ENCODE measurements around the gene KRTAP2-4. TPM values are rescaled to one million over a fixed set of nuclear protein-coding genes. Genes with fewer than 3 reads are reported as not detected.
"Not testable (repeated sequence)": the region's sequence is repeated elsewhere in the genome, so short reads cannot be mapped to it uniquely, and the experiment has no call there.

The KRTAP2-4 gene
- total and polyA plus RNA-seq, 8 donors = not detected

DNA sequence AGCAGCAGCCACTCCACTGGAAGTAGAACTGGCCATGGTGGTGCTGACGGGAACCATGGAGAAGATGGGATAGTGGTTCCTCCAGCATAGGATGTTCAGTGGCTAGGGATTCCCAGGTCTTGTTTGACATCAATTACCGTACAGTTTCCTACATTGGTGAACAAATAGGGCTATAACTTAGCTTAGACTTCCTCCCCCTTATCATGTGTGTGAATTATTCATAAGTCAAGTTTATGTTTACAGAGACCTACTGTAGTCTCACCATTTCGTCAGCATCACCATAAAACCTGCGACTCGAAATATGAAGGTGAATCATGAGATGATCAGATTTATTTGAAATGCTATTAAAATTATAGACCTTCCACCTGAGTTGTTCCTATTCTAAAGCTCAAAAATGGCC is 6.9 kb downstream of the KRTAP2-4 start:
- Histone ChIP-seq H3K4me3 (no peak overlapping the region), H3K9me3 (no peaks in the 10 kb centered on the region), H3K4me1 (no peaks in the 10 kb centered on the region), H3K27me3 (peaks cover 0 to 30% of the 10 kb centered on the region in 2 donors), H3K36me3 (no peaks in the 10 kb centered on the region), H3K27ac (no peak overlapping the region)
- ATAC-seq (no peak), DNase-seq (no peak)
- TF ChIP-seq, protein P1, sequence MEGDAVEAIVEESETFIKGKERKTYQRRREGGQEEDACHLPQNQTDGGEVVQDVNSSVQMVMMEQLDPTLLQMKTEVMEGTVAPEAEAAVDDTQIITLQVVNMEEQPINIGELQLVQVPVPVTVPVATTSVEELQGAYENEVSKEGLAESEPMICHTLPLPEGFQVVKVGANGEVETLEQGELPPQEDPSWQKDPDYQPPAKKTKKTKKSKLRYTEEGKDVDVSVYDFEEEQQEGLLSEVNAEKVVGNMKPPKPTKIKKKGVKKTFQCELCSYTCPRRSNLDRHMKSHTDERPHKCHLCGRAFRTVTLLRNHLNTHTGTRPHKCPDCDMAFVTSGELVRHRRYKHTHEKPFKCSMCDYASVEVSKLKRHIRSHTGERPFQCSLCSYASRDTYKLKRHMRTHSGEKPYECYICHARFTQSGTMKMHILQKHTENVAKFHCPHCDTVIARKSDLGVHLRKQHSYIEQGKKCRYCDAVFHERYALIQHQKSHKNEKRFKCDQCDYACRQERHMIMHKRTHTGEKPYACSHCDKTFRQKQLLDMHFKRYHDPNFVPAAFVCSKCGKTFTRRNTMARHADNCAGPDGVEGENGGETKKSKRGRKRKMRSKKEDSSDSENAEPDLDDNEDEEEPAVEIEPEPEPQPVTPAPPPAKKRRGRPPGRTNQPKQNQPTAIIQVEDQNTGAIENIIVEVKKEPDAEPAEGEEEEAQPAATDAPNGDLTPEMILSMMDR (IDR thresholded peaks at IDR 0.05) = no peak
- intact Hi-C loops (cut with DNase I) = no loop called here

DNA sequence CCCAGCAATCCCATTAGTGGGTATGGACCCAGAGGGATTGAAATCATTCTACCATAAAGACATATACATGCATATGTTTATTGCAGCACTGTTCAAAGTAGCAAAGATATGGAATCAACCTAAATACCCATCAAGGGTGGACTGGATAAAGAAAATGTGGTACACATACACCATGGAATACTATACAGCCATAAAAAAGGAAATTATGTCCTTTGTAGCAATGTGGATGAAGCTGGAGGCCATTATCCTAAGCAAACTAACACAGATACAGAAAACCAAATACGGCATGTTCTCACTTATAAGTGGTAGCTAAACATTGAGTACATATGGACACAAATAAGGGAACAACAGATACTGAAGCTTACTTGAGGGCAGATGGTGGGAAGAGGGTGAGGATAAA is 8.1 kb downstream of the KRTAP2-4 start:
- H3K27ac ChIP-seq = no peak overlapping the region
- no peaks in the 10 kb centered on the region for H3K36me3 ChIP-seq
- peaks cover 0 to 30% of the 10 kb centered on the region in 2 donors for H3K27me3 ChIP-seq
- TF ChIP-seq, protein P1 (IDR thresholded peaks at IDR 0.05) = no peak
- H3K4me3 ChIP-seq = no peak overlapping the region
- intact Hi-C loops (cut with DNase I) = no loop called here
- no peaks in the 10 kb centered on the region for H3K4me1 ChIP-seq
- H3K9me3 ChIP-seq = no peaks in the 10 kb centered on the region
- no peak for DNase-seq
- ATAC-seq = no peak

DNA sequence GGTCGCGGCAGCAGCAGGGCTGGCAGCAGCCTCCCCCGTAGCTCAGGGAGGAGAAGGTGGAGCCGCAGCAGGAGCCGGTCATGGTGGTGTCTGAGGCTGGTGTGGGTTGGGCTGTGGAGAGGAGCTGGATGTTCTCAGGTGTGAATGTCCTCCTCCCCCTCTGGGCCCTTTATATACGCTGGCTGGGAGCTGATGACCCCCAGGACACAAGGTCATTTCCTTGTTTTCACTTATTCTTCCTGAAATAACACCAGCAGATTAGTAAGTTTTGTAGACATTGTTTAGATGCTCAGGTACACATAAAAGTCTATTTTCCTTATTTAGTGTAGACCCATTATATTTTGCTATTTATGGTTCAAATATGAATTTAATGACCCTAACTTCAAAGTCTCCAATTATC is 10.5 kb downstream of the KRTAP2-4 start, which contains the start of gene KRTAP2-2:
Gene KRTAP2-2, minus strand, starts transcription at position 101 of the 400 bp plus-strand sequence. Its CDS starts 19 bp downstream, at position 82.
- ATAC-seq; H3K9me3 ChIP-seq; DNase-seq; H3K4me3 ChIP-seq; H3K27ac ChIP-seq; H3K4me1 ChIP-seq; intact Hi-C loops (cut with DNase I); H3K36me3 ChIP-seq: not testable (repeated sequence)
- H3K27me3 ChIP-seq = peaks cover 0 to 25% of the 10 kb centered on the region in 2 donors

DNA sequence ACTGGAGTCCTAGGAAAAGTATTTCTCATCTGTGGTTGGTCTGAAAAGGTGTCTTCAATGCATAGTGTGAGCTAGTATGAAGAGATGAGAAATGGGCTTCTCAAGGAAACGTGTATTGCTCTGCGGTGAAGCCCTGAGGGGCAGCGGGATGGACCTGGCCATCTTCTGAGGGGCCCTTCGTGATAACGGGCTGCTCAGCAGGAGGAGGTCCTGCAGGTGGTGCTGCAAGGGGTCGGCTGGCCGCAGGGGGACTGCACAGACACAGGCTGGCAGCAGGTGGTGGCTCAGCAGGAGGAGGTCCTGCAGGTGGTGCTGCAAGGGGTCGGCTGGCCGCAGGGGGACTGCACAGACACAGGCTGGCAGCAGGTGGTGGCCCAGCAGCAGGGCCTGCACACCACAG is 11.1 kb downstream of the KRTAP2-4 start:
- ATAC-seq; H3K4me1 ChIP-seq; H3K9me3 ChIP-seq; DNase-seq; H3K36me3 ChIP-seq; intact Hi-C loops (cut with DNase I); H3K27ac ChIP-seq; H3K4me3 ChIP-seq: not testable (repeated sequence)
- H3K27me3 ChIP-seq = peaks cover 0 to 29% of the 10 kb centered on the region in 2 donors

DNA sequence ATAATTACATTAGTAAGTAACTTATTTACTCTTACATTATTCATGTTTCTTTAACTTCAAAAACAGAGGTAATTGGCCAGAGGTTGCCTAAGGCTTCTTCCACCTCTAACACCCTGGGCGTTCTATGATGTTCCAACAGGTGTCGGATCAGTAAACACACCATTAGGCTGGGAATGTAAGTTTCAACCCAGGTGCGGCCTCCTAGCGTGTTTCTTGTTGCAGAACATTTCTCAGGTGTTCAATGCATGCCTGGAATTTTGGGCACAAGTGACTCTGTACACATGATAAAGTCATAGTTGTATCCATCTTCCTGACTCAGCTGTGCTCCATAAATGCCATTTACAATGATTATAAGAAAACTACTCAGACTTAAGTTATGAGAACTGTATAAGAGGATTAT is 11.7 kb downstream of the KRTAP2-4 start:
- intact Hi-C loops (cut with DNase I) = no loop called here
- Histone ChIP-seq H3K36me3 (no peaks in the 10 kb centered on the region), H3K4me1 (no peaks in the 10 kb centered on the region), H3K27ac (no peak overlapping the region), H3K4me3 (no peak overlapping the region), H3K27me3 (peaks cover 0 to 27% of the 10 kb centered on the region in 2 donors), H3K9me3 (no peaks in the 10 kb centered on the region)
- DNase-seq (no peak), ATAC-seq (no peak)
- TF ChIP-seq, protein P1 (IDR thresholded peaks at IDR 0.05) = no peak

DNA sequence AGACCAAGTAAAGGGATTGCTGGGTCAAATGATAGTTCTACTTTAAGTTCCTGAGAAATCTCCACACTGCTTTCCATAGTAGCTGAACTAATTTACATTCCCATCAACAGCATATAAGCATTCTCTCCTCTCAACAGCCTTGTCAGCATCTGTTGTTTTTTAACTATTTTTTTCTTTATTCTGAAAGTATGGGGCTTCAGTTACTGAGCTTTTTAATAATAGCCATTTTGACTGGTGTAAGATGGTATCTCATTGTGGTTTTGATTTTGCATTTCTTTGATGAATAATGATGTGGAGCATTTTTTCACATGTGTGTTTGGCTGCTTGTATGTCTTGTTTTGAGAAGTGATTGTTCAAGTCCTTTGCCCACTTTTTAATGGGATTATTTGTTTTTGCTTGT is 13.1 kb downstream of the KRTAP2-4 start:
- intact Hi-C loops (cut with DNase I) = no loop called here
- H3K4me1 ChIP-seq = no peaks in the 10 kb centered on the region
- ATAC-seq (no peak), DNase-seq (no peak)
- no peak overlapping the region for H3K4me3 ChIP-seq
- H3K36me3 ChIP-seq = no peaks in the 10 kb centered on the region
- H3K27ac ChIP-seq = no peak overlapping the region
- H3K27me3 ChIP-seq = peaks cover 2 to 26% of the 10 kb centered on the region in 2 donors
- TF ChIP-seq, protein P1 (IDR thresholded peaks at IDR 0.05) = no peak
- no peaks in the 10 kb centered on the region for H3K9me3 ChIP-seq
